ENCODE data around the gene NRARP. TPM values are rescaled to one million over a fixed set of nuclear protein-coding genes. Genes with fewer than 3 reads are reported as not detected.

NRARP gene
- polyA plus RNA-seq (2013): 1.6 and 1.7 TPM in 2 replicates

- no peak within 1 kb of the TSS for H3K23ac ChIP-seq (ENCODE audit: low read length)
- H4K8ac ChIP-seq (ENCODE audit: low read depth, low read length): peak within 1 kb of the TSS; percentile 51
- H3K9ac ChIP-seq (ENCODE audit: low read length): peak within 1 kb of the TSS; percentile 54
- no peak within 1 kb of the TSS for H4K12ac ChIP-seq (ENCODE audit: low read depth, low read length)
- no peaks in the 10 kb centered on the region for H3K36me3 ChIP-seq (ENCODE audit: control insufficient read depth in 1 of 2, insufficient read depth in 2 of 2, low read length in 2 of 2)
- no peak within 1 kb of the TSS for H2AK5ac ChIP-seq (ENCODE audit: low read length)
- H3K4me2 ChIP-seq (ENCODE audit: low read length): peak within 1 kb of the TSS; percentile 70
- no peak within 1 kb of the TSS for H4K91ac ChIP-seq (ENCODE audit: low read depth, low read length)
- H2BK12ac ChIP-seq (ENCODE audit: low read length): peak within 1 kb of the TSS; percentile 21
- H3K27me3 ChIP-seq (ENCODE audit: insufficient read depth, low read length): peaks cover 8% of the 10 kb centered on the region
- H2AFZ ChIP-seq (ENCODE audit: insufficient read depth, low read length, poor library complexity): peak within 1 kb of the TSS; percentile 53
- H3K18ac ChIP-seq (ENCODE audit: low read length): peak within 1 kb of the TSS; percentile 30
- H2BK5ac ChIP-seq (ENCODE audit: low read depth, low read length, poor library complexity): no peak within 1 kb of the TSS
- no peak within 1 kb of the TSS for H3K27ac ChIP-seq (ENCODE audit: low read depth, low read length)
- H3K4ac ChIP-seq (ENCODE audit: low read depth, low read length): peak within 1 kb of the TSS; percentile 19
- H3K14ac ChIP-seq (ENCODE audit: low read length): peak within 1 kb of the TSS; percentile 11
- no peaks in the 10 kb centered on the region for H3K79me2 ChIP-seq (ENCODE audit: control insufficient read depth, insufficient read depth, low read length, poor library complexity)
- H3K79me1 ChIP-seq (ENCODE audit: low read length): peaks cover 2% of the 10 kb centered on the region
- DNase-seq: peak; percentile 52 to 77
- H3K9me3 ChIP-seq (ENCODE audit: insufficient read depth, low read depth, low read length): no peaks in the 10 kb centered on the region
- WGBS (ENCODE audit: extremely low coverage, insufficient coverage, insufficient read length): no CpG with 5 or more reads among the region's 60 CpGs
- peak within 1 kb of the TSS; percentile 47 for H3K4me3 ChIP-seq (ENCODE audit: low read depth, low read length)
- peak within 1 kb of the TSS; percentile 20 for H2BK120ac ChIP-seq (ENCODE audit: insufficient read depth, low read length, poor library complexity)
- peaks cover 12 to 22% of the 10 kb centered on the region in 2 experiments for H3K4me1 ChIP-seq (ENCODE audit: control insufficient read depth in 1 of 2, insufficient read depth in 2 of 2, low read length in 2 of 2)
Observed at GRCh38 chr9:137302118-137302448, at the start of gene NRARP. TSS of gene NRARP (minus strand) at chr9:137302271. CDS start at chr9:137301928, 343 bp downstream.

GRCh38 chr9:137350696-137351584, 48.9 kb upstream of the NRARP start:
- H3K4me3 ChIP-seq (ENCODE audit: low read depth, low read length): no peak overlapping the region
- no peak overlapping the region for H4K91ac ChIP-seq (ENCODE audit: low read depth, low read length)
- H2AFZ ChIP-seq (ENCODE audit: insufficient read depth, low read length, poor library complexity): no peak overlapping the region
- peaks cover 65% of the 10 kb centered on the region for H3K9me3 ChIP-seq (ENCODE audit: insufficient read depth, low read depth, low read length)
- H3K4ac ChIP-seq (ENCODE audit: low read depth, low read length): no peak overlapping the region
- H3K18ac ChIP-seq (ENCODE audit: low read length): no peak overlapping the region
- no peaks in the 10 kb centered on the region for H3K36me3 ChIP-seq (ENCODE audit: control insufficient read depth in 1 of 2, insufficient read depth in 2 of 2, low read length in 2 of 2)
- no peak for DNase-seq
- H3K79me2 ChIP-seq (ENCODE audit: control insufficient read depth, insufficient read depth, low read length, poor library complexity): no peaks in the 10 kb centered on the region
- no peak overlapping the region for H2AK5ac ChIP-seq (ENCODE audit: low read length)
- no peak overlapping the region for H3K27ac ChIP-seq (ENCODE audit: low read depth, low read length)
- no peak overlapping the region for H2BK12ac ChIP-seq (ENCODE audit: low read length)
- H3K4me2 ChIP-seq (ENCODE audit: low read length): no peak overlapping the region
- no peak overlapping the region for H4K8ac ChIP-seq (ENCODE audit: low read depth, low read length)
- no peaks in the 10 kb centered on the region for H3K4me1 ChIP-seq (ENCODE audit: control insufficient read depth in 1 of 2, insufficient read depth in 2 of 2, low read length in 2 of 2)
- H3K14ac ChIP-seq (ENCODE audit: low read length): no peak overlapping the region
- no CpG with 5 or more reads among the region's 30 CpGs for WGBS (ENCODE audit: extremely low coverage, insufficient coverage, insufficient read length)
- H3K27me3 ChIP-seq (ENCODE audit: insufficient read depth, low read length): no peaks in the 10 kb centered on the region
- H3K23ac ChIP-seq (ENCODE audit: low read length): no peak overlapping the region
- no peak overlapping the region for H2BK5ac ChIP-seq (ENCODE audit: low read depth, low read length, poor library complexity)
- no peak overlapping the region for H2BK120ac ChIP-seq (ENCODE audit: insufficient read depth, low read length, poor library complexity)
- no peak overlapping the region for H3K9ac ChIP-seq (ENCODE audit: low read length)
- H3K79me1 ChIP-seq (ENCODE audit: low read length): no peaks in the 10 kb centered on the region
- no peak overlapping the region for H4K12ac ChIP-seq (ENCODE audit: low read depth, low read length)

- Histone ChIP-seq H4K12ac (ENCODE audit: low read depth, low read length) (no peak overlapping the region), H2AFZ (ENCODE audit: insufficient read depth, low read length, poor library complexity) (no peak overlapping the region), H4K8ac (ENCODE audit: low read depth, low read length) (no peak overlapping the region), H3K4ac (ENCODE audit: low read depth, low read length) (no peak overlapping the region), H2AK5ac (ENCODE audit: low read length) (no peak overlapping the region), H3K36me3 (ENCODE audit: control insufficient read depth in 1 of 2, insufficient read depth in 2 of 2, low read length in 2 of 2) (no peaks in the 10 kb centered on the region), H3K79me2 (ENCODE audit: control insufficient read depth, insufficient read depth, low read length, poor library complexity) (no peaks in the 10 kb centered on the region), H3K4me1 (ENCODE audit: control insufficient read depth in 1 of 2, insufficient read depth in 2 of 2, low read length in 2 of 2) (no peaks in the 10 kb centered on the region), H3K27ac (ENCODE audit: low read depth, low read length) (no peak overlapping the region), H2BK12ac (ENCODE audit: low read length) (no peak overlapping the region), H3K4me3 (ENCODE audit: low read depth, low read length) (no peak overlapping the region), H3K9me3 (ENCODE audit: insufficient read depth, low read depth, low read length) (peaks cover 57% of the 10 kb centered on the region), H3K4me2 (ENCODE audit: low read length) (no peak overlapping the region), H3K79me1 (ENCODE audit: low read length) (no peaks in the 10 kb centered on the region), H3K23ac (ENCODE audit: low read length) (no peak overlapping the region), H3K27me3 (ENCODE audit: insufficient read depth, low read length) (no peaks in the 10 kb centered on the region), H4K91ac (ENCODE audit: low read depth, low read length) (no peak overlapping the region), H3K14ac (ENCODE audit: low read length) (no peak overlapping the region), H3K9ac (ENCODE audit: low read length) (no peak overlapping the region), H2BK5ac (ENCODE audit: low read depth, low read length, poor library complexity) (no peak overlapping the region), H3K18ac (ENCODE audit: low read length) (no peak overlapping the region), H2BK120ac (ENCODE audit: insufficient read depth, low read length, poor library complexity) (no peak overlapping the region)
- no peak for DNase-seq
- no CpG with 5 or more reads among the region's 27 CpGs for WGBS (ENCODE audit: extremely low coverage, insufficient coverage, insufficient read length)
Observed at GRCh38 chr9:137349471-137350033, 47.5 kb upstream of the NRARP start.

- H3K14ac ChIP-seq (ENCODE audit: low read length): no peak overlapping the region
- no peak overlapping the region for H4K91ac ChIP-seq (ENCODE audit: low read depth, low read length)
- H2BK12ac ChIP-seq (ENCODE audit: low read length): no peak overlapping the region
- H2AFZ ChIP-seq (ENCODE audit: insufficient read depth, low read length, poor library complexity): no peak overlapping the region
- no peaks in the 10 kb centered on the region for H3K4me1 ChIP-seq (ENCODE audit: control insufficient read depth in 1 of 2, insufficient read depth in 2 of 2, low read length in 2 of 2)
- DNase-seq: no peak
- H3K79me1 ChIP-seq (ENCODE audit: low read length): no peaks in the 10 kb centered on the region
- H3K27me3 ChIP-seq (ENCODE audit: insufficient read depth, low read length): no peaks in the 10 kb centered on the region
- no peak overlapping the region for H3K4me2 ChIP-seq (ENCODE audit: low read length)
- peaks cover 51% of the 10 kb centered on the region for H3K9me3 ChIP-seq (ENCODE audit: insufficient read depth, low read depth, low read length)
- no peaks in the 10 kb centered on the region for H3K79me2 ChIP-seq (ENCODE audit: control insufficient read depth, insufficient read depth, low read length, poor library complexity)
- H4K12ac ChIP-seq (ENCODE audit: low read depth, low read length): no peak overlapping the region
- H3K4ac ChIP-seq (ENCODE audit: low read depth, low read length): no peak overlapping the region
- no peak overlapping the region for H3K23ac ChIP-seq (ENCODE audit: low read length)
- no peak overlapping the region for H2AK5ac ChIP-seq (ENCODE audit: low read length)
- H2BK120ac ChIP-seq (ENCODE audit: insufficient read depth, low read length, poor library complexity): no peak overlapping the region
- H2BK5ac ChIP-seq (ENCODE audit: low read depth, low read length, poor library complexity): no peak overlapping the region
- H3K9ac ChIP-seq (ENCODE audit: low read length): no peak overlapping the region
- no CpG with 5 or more reads among the region's 31 CpGs for WGBS (ENCODE audit: extremely low coverage, insufficient coverage, insufficient read length)
- no peak overlapping the region for H3K18ac ChIP-seq (ENCODE audit: low read length)
- H4K8ac ChIP-seq (ENCODE audit: low read depth, low read length): no peak overlapping the region
- no peak overlapping the region for H3K27ac ChIP-seq (ENCODE audit: low read depth, low read length)
- no peaks in the 10 kb centered on the region for H3K36me3 ChIP-seq (ENCODE audit: control insufficient read depth in 1 of 2, insufficient read depth in 2 of 2, low read length in 2 of 2)
- no peak overlapping the region for H3K4me3 ChIP-seq (ENCODE audit: low read depth, low read length)
Observed at GRCh38 chr9:137348769-137349470, 46.8 kb upstream of the NRARP start.

Data from trophoblast cell (in vitro differentiated cells and primary cell).